ENCODE data around the gene PHF2. TPM values are rescaled to one million over a fixed set of nuclear protein-coding genes. Genes with fewer than 3 reads are reported as not detected.
A peak's percentile ranks its signal among the peaks of the same experiment; 100 is the strongest.

The PHF2 gene
- total RNA-seq, 1 donor from 2014 or later = 18.1 TPM

DNA sequence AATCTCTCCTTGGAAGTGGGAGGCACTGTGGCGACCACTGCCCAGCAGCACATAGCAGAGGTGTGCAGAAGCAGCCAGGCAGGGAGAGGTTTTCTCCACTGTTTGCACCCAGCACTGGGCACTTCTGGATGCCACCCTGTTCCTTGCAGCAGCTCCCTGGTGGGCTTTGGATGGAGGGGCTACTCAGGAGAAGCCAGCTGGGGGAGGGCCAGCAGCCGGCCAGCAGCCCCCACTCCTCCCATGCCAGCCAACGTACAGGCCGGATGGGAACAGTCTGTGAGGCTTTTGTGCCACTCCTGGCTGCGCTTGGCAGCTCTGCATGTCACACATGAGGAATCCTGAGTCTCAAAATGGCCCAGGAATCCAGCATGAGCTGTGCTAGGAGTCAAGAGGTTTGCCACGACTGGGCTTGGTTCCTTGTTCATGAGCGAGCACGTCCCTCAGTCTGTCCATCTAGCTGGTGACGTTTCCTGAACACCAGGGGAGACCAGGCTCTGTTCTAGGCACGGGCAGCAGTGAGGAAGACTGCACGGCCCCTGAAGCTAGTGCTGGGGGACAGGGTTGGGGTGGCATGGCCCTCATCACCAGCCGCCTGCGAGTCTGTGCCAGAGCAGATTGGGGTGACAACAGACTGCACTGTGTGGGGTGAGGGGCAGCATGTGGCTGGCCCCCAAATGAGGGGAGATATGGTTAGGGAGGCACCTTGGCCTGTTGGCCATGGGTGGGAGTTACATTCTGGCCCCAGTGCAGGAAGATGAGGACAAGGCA is 10.1 kb downstream of the PHF2 start:
- DNase-seq (ENCODE audit: low spot score) = no peak

DNA sequence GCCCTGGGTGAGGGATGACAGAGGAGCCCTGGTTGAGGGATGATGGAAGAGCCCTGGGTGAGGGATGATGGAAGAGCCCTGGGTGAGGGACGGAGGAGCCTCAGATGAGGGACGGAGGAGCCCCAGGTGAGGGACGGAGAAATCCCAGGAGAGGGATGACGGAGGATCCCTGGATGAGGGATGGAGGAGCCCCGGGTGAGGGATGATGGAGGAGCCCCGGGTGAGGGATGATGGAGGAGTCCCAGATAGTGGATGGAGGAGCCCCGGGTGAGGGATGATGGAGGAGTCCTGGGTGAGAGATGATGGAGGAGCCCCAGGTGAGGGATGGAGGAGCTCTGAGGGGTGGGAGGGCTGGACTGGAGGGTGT is 10.9 kb downstream of the PHF2 start:
- no peak for DNase-seq (ENCODE audit: low spot score)

DNA sequence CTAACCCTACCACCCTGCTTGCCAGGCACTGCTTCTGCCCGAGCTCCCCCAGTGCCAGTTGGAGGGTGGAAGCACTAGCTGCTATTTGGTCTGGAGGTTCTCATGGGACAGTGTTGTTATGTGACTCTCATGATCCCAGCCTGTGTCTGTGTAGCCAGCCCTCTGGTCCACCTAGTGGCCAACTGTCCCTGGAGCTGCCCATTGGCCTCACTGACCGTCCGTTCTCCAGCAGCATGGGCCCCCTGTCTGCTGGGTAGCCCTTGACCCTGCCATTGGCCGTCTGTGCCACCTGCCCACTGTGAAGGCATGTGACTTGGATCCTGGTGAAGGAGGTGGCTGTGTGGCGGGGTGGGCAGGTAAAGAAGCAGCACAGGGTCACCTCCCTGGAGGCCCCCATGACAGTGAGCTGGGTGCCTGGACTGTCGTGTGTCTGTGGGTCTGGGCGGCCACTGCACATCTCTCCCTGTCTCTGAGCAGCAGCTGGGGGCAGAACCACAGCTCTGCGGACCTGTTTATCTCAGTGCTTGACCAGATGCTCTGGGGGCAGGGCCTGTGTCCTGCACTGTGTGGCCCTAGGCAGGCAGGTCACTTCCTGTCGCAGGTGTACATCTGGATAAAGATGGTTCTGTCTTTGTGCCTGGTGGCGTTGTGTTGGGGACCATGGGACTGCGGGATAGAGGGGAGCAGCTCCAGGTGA is 11.4 kb downstream of the PHF2 start:
- no peak for DNase-seq (ENCODE audit: low spot score)

DNA sequence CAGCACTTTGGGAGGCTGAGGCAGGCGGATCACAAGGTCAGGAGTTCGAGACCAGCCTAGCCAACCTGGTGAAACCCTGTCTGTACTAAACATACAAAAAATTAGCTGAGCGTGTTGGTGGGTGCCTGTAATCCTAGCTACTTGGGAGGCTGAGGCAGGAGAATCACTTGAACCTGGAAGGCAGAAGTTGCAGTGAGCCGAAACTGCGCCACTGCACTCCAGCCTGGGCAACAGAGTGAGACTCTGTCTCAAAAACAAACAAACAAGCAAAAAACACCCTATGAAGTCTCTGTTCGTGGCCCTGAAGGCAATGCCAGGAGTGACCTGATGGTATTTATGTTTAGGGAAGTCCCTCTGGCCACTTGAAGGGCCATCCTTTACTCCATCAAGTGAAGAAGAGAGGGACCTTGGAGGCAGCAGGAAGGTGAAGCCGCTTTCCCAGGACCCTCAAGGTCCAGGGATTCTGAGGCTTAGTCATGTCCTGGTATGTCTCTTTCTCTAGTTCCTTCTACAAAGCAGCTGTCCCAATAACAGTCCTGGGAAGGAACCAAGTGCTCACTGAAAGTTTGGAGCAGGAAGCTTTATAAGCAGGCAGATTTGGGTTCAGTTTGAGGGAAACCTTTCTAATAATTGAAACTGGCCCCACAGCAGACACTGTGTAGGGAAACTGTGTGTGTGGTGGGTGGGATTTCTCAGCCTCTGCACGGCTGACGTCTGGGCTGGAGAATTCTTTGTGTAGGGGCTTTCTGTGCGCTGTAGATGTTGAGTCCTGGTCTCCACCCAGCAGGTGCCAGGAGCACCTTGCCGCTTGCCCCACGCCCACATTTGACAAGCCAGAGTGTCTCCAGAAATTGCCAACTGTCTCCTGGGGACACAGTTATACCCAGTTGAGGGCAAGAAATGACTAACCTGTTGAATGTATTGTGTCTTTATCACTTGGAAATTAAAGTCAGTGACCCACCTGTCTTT is 12.5 kb downstream of the PHF2 start:
- DNase-seq (ENCODE audit: low spot score) = no peak

DNA sequence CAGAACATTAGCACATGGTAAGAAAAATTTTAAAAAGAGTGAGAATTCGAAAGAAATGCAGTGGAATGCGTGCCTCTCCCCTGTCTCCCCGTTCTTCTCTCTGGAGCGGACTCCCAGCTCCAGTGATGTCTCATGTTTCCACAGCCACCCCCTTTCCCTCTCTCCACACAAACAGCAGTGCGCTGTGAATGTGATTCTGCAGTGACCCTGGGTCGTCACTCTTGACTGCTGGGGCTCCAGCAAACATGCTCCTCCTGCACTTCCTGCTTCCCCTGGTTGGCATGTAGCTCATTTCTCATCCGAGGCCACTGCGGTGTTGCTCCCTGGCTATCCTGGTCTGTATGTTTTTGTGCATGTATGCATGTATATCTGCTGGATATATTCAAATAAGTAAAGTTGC is 13.3 kb downstream of the PHF2 start:
- DNase-seq (ENCODE audit: low spot score) = peak; percentile 43

DNA sequence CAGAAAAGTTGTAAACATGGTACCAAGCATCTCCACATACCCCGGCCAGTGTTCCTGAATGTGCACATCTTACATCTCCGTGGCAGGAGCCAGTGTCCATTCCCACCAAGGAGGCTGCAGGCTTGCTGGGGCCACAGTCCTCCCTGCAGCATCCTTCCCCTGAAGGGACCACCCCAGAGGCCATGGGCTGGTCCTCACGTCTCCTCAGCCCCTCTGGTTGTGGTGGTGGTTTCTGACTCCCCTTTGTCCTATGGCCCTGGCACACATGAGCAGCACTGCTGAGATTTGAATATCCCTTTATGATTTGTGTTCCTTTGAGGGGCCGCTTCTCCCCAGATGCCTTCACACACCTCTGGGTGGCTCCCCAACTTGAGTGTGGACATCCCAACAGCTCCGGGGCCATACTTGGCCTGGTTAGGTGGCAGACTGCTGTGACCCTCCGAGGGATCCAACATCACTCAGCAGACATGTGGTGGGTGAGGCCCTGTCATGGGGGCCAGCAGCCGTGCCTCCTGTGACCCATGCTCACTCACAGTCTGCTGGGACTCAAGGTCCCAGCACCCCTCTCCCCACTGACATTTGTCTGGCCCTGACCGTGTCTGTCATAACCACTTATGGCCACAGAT is 14.3 kb downstream of the PHF2 start:
- DNase-seq (ENCODE audit: low spot score) = no peak

DNA sequence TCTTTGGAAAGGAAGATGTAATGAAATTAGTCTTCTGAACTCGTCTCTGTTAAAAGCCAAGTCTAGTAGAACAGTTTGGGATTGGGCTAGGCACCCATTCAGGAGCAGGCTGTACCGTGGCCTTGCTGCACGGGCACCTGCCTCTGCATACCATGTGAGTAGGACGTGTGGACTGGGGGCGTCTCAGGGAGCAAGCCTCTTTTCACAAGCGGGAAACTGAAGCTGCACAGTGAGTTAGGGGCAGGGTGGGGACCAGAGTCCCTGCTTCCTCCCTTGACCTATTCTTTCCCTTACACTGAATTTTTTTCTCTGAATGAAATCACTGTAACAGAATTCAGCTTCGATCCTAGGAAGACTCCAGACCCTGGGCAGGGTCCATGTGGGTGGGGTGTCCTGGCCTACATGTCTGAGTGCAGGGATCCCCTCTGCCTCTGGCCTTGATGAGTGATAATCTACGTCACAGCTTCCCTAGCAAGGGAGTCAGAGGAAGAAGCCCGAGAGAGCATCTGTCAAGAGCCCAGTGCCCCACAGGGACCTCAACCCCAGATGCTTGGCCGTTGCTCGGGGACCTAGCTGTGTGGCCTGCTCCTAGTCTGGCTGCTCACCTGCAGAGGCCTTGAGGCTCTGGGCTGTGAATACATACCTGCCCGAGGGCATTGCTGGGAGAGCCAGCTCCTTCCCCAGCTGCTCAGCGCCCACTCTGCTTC is 15.1 kb downstream of the PHF2 start:
- no peak for DNase-seq (ENCODE audit: low spot score)

DNA sequence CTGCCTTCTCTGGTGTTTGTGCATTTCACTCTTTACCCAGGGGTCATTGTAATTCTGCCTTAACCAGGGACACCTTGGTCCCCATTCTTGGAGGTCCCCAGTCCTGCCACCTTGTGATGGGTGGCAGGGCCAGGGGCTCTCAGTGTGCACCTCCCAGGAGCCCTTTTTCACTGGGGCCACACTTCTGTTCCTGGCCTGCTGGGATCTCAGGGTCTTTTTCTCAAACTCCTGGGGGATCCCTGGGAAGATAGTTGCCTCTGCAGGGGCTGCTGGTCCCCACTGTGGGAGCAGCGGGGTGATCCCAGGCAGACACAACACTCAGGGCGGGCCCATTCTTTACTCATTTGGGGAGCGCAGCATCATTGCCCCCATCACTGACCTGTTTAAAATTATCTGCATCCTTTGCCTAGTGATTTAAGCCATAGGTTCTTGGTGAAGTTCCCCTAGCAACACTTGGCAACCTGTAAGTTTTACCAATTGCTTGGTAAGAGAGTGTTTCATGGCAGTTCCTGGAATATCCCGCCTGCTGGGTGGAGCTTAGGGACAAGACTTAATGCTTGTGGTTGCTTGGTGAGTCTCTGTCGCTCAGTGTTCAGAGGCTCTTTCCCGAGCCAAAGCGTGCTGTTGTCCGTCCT is 15.7 kb downstream of the PHF2 start:
- no peak for DNase-seq (ENCODE audit: low spot score)

DNA sequence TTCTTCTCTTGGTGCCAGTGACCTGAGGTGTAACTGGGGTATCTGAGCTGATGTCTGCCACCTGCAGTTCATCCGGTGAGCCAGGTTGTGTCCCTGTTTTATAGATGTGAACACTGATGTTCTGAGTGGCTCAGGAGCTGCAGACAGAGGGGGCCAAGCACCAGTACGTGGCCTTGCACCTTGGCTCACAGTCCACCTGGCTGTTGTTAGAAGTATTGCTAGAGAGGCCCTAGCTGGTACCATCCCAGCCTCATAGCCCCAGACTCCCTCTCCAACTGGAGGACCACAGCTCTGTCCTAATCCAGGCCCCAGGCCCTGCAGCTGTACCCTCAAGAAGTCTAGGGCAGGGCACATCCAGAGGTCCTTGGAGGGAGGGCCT is 16.2 kb downstream of the PHF2 start:
- no peak for DNase-seq (ENCODE audit: low spot score)

DNA sequence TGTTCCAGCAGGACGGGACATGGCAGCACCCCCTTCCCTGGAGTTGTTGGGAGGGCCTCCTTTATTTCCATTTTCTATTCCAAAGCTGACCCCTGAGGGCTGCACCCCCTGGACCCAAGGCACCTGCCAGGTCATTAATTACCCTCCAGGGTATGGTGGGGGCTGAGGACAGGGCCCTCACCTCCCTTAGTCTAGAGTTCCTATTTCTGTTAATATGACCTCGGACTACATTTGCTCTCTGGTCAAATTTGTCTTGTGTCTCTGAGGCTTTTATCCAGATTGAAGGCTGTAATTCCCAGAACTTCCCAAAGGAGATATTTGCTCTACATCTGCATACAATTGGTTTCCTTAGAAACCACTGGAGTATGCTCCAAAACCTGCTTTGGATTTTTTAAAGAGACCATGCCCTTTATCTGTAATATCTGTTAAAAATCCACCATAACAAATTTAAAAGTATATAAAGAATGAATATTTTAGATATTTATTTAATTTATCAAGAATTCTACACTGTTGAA is 16.8 kb downstream of the PHF2 start:
- DNase-seq (ENCODE audit: low spot score) = no peak

DNA sequence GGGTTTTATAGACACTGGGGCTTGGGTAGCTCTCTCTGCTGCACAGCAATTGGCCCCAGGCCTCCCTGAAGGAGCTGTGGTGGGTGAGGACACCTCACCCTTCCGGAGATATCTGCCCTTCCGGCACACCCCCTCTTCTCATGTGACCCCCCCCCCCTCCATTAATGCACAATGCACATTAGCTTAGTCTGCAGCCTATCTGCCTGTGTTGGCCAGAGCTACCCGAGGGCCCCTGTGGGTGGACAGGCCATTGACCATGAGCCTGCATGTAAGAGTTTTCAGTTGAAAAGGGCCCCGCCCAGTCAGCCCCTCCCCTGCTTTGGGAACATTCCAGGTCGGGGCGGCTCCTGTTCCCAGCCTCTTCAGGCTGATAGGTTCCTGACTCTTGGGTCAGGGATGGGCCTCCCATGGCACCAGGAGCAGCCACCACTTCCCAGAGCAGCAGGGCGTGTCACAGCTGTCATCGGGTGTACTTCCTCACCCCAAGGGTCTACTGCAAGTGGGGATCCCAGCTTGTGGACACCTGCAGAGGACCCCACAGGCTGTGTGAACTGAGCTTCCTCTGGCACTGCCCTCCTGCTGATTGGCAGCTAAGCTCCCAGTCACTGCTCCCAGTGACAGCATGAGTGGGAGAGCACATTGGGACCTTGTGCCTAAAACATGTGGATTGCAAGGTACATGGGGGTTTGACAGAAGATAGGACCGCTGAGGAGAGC is 17.8 kb downstream of the PHF2 start:
- DNase-seq (ENCODE audit: low spot score) = no peak

DNA sequence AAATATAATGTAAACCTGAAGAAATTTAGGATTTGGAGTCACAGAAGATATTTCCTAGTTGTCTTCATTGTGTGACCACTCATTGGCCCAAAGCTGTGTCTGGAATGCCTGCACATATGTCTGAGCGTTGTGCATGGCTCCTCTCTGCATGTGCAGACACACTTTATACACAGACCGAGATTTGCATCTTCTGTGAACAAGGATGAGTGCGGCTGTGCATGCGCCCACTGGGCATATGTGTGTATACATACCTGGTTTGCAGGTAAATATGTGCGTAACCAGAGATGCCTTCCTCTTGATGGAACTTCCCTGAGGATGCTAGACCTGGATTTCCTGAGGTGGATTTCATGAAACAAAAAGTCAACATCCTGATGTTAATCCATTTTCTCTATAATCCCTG is 19.1 kb downstream of the PHF2 start:
- no peak for DNase-seq (ENCODE audit: low spot score)

DNA sequence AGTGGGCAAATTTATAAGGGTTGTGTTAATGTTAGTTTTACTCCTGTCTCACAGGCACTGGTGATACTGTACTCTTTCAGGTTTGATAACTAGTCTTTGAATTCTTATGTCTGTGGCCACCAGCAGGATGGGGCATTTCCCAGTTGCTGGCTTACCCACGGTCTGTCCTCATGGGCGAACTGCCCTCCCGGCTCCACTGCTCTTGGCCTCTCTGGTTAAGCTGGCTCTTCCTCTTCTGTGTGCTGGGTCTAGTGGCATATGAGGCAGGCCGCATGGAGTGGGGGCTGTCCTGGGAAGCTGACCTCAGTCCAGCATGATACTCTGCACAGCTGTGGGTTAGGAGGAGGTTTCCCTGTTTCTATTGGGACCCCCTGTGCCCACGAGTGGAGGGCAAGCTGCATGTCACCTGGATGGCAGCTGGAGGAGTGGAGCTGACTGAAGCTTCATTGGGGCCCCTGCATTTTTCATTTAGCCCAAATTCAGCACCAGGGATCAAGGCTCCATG is 19.5 kb downstream of the PHF2 start:
- DNase-seq (ENCODE audit: low spot score) = no peak

DNA sequence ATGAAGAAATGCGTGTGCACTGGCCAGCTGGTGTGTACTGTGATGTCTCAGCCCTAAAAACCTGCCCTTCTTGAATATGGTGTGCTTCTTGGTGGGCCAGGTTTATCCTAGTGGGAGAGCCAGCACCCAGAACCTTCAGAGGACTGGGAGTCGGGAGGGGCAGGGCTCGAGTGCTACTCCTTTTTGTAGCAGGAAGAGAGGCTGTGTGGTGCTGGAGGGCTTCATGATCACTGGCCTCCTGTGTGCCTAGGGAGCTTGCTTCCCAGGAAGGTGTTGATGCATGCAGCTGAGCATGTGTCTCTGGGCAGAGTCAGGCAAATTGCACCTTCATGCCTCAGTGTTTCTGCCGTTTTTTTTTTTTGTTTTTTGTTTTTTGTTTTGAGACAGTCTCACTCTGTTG is 20.0 kb downstream of the PHF2 start:
- no peak for DNase-seq (ENCODE audit: low spot score)

DNA sequence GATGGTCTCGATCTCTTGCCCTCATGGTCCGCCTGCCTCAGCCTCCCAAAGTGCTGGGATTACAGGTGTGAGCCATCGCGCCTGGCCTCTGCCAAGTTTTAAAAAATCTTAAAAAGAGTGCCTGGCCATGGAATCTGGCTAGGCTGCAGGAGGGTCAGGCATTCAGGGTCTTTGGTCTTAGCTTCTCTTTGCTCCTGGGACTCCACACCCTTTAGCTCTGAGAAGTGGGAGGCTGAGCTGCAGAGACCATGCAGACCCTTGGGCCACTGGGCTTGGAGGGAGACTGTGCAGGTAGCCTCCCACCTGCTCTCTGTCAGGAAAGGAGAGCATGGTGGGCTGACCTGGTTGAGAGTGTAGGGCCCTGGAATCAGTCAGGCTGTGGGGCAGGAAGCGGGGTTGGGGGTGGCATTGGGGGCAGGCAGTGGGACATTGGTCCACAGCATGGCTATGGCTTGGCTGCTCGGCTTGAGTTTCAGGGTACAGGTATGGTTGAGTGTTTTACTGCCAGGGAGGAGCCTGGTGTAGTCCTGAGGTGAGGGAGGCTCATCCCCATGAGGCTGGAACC is 20.8 kb downstream of the PHF2 start:
- no peak for DNase-seq (ENCODE audit: low spot score)

DNA sequence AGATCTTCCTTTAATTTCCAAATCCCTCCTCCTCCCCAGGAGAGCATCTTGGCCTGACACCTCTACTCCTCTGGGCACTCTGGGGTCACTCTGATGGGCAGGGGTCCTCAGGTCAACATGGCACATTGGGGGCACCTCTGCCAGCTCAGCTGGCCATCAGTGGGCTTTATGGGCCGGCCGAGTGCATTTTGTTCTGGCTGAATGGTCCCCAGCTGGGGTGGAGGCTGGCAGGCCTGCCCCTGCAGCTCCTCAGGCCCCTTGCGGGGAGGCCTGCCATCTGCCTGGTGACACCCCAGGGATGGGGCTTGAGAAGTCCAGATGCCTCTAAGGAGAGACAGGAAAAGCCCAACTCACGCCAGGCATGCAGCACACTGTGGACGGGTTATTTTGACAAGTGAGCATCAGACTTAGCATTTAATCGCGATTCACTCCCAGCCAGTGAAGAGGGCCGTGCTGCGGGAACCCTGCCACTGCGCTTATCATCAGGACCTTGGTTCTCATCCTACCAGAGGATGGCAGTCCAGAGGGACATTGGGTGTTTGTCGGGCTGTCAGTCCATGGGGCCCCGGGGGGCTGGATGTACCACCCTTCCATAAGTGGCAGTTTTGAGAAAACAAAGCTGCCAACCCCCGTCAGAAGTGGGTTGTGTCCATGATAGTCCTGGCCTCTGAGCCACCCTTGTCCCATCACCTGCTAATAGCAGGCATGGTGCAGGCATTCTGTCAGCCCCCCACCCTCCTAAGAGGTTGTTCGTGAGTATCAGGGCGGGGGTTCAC is 21.7 kb downstream of the PHF2 start:
- DNase-seq (ENCODE audit: low spot score) = no peak

DNA sequence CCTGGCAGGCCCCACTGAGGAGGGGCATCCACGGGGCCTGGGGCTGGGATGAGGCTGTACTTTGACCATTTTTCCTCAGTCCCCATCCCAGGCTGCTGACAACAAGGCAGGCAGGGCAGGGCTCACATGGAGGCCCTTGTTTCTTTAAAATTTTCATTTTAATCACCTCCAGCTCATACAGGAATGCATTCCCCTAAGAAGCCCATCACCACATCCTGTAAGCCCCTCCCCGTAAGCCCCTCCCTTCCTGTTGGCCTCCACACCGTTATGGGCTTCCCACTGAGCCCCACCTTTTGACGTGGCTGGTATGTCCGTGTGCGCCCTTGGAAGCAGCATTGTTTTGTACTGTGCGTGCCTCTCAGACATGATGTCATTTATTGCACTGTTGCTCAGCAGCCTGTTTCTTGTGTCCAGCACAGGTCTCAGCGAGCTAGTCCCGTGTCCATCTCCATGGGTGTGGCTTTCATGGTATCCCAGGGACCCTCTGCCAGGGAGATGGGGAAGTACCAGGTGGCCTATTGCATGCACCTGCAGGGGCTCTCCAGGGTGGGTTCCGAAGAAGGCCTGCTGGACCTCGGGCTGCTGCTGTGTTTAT is 22.4 kb downstream of the PHF2 start:
- no peak for DNase-seq (ENCODE audit: low spot score)
